Testis (tissue), 2 donors: ENCODE measurements around the gene DDA1.

ENCODE experiments used
- POLR2A ChIP-seq: fragments of 450-650 bp; IDR thresholded peaks from one replicate; pipeline ENCODE4 v1.6.1; 2017; ENCODE audit warnings: antibody characterized with exemption, mild to moderate bottlenecking, moderate library complexity
- TF ChIP-seq, protein P1 (sequence below), 3 experiments: fragments of 450-650 bp in 2 of 3; fragments of 200-600 bp in 1 of 3; sonication (generic) in 1 of 3; IDR thresholded peaks; one replicate each; pipeline ENCODE4 v1.5.1; 2016 to 2019; ENCODE audit warnings: antibody characterized with exemption in 3 of 3, mild to moderate bottlenecking in 2 of 3, moderate library complexity in 1 of 3

DNA sequence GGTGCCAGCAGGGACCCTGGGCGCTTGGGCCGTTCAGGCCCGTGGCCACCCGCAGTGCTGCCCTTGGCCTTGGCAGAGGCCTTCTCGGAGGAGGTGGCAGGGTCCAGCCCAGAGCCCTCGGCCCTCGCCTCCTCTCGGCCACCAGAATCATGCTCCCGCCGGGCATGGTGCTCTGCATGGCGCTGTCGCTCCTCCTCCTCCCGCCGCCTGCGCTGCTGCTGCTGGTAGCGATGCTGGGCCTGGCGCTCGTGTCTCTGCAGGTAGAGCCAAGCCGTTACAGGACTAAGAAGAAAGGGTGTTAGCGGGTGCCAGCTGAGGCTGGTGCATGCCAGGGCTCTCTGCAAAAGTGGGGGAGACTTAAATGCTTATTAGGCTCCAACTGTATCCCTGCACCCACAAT, 15.8 kb downstream of the DDA1 start:
- TF ChIP-seq, protein P1, sequence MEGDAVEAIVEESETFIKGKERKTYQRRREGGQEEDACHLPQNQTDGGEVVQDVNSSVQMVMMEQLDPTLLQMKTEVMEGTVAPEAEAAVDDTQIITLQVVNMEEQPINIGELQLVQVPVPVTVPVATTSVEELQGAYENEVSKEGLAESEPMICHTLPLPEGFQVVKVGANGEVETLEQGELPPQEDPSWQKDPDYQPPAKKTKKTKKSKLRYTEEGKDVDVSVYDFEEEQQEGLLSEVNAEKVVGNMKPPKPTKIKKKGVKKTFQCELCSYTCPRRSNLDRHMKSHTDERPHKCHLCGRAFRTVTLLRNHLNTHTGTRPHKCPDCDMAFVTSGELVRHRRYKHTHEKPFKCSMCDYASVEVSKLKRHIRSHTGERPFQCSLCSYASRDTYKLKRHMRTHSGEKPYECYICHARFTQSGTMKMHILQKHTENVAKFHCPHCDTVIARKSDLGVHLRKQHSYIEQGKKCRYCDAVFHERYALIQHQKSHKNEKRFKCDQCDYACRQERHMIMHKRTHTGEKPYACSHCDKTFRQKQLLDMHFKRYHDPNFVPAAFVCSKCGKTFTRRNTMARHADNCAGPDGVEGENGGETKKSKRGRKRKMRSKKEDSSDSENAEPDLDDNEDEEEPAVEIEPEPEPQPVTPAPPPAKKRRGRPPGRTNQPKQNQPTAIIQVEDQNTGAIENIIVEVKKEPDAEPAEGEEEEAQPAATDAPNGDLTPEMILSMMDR (IDR thresholded peaks at IDR 0.05): no peak
- TF ChIP-seq POLR2A: no peak
